ENCODE measurements around the gene DZIP1. TPM values are rescaled to one million over a fixed set of nuclear protein-coding genes. Genes with fewer than 3 reads are reported as not detected.

The DZIP1 gene
- total and polyA plus RNA-seq, 2 of the 13 experiments (the other 11 are each of a cell fraction or from before 2014, with no cell fraction given) = 11.0 to 36.7 TPM

DNA sequence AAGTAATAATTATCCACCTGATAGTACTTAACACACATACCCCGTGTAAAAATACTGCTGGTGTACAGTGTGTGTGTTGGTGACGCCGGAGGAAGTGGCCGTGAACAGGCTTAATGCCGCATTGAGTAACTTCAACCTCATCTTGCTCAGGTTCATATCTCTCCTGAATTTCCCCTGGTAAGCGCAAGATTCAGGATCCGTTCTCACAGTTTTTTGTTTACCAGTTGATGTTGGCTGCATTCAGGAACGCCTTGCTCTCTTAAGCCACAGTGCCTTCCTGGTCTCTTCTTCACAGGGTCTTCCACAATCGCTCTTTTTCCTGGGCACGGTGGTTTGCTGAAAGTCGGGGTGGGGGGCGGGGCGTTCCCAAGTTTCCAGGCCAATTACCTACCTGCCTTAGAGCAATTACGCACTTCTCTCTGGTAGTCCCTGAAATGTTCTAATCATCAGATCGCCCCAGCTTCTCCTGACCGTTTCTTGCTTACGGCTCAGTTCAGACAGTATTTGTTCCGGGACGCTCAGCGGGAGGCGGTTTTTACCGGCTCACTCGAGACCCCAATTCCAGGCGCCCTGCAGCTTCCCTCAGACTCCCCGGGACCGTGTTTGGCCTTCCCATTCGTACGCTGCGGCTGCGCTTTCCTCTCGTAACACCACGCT is 31.7 kb upstream of the DZIP1 start (continued):
- TF ChIP-seq STAT6 (CRISPR knock-in tag; IDR thresholded peaks at IDR 0.05; ENCODE audit: borderline replicate concordance) = no peak
- TF ChIP-seq CREM (IDR thresholded peaks at IDR 0.05) = 0 out of 2 replicates have a peak, but pooled peaks have one; percentile 33
- TF ChIP-seq CREM (CRISPR knock-in tag; IDR thresholded peaks at IDR 0.05) = no peak
- TF ChIP-seq FOXJ3 (CRISPR knock-in tag; IDR thresholded peaks at IDR 0.05; ENCODE audit: borderline replicate concordance) = peak; percentile 9; the same call in 1 of the 2 replicates
- TF ChIP-seq, protein P1, sequence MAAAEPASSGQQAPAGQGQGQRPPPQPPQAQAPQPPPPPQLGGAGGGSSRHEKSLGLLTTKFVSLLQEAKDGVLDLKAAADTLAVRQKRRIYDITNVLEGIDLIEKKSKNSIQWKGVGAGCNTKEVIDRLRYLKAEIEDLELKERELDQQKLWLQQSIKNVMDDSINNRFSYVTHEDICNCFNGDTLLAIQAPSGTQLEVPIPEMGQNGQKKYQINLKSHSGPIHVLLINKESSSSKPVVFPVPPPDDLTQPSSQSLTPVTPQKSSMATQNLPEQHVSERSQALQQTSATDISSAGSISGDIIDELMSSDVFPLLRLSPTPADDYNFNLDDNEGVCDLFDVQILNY (CRISPR knock-in tag; conservative IDR thresholded peaks at IDR 0.05) = no peak
- TF ChIP-seq NRL (CRISPR knock-in tag; IDR thresholded peaks at IDR 0.05; ENCODE audit: borderline replicate concordance) = 0 out of 2 replicates have a peak, but pooled peaks have one; percentile 14
- TF ChIP-seq, protein P2, sequence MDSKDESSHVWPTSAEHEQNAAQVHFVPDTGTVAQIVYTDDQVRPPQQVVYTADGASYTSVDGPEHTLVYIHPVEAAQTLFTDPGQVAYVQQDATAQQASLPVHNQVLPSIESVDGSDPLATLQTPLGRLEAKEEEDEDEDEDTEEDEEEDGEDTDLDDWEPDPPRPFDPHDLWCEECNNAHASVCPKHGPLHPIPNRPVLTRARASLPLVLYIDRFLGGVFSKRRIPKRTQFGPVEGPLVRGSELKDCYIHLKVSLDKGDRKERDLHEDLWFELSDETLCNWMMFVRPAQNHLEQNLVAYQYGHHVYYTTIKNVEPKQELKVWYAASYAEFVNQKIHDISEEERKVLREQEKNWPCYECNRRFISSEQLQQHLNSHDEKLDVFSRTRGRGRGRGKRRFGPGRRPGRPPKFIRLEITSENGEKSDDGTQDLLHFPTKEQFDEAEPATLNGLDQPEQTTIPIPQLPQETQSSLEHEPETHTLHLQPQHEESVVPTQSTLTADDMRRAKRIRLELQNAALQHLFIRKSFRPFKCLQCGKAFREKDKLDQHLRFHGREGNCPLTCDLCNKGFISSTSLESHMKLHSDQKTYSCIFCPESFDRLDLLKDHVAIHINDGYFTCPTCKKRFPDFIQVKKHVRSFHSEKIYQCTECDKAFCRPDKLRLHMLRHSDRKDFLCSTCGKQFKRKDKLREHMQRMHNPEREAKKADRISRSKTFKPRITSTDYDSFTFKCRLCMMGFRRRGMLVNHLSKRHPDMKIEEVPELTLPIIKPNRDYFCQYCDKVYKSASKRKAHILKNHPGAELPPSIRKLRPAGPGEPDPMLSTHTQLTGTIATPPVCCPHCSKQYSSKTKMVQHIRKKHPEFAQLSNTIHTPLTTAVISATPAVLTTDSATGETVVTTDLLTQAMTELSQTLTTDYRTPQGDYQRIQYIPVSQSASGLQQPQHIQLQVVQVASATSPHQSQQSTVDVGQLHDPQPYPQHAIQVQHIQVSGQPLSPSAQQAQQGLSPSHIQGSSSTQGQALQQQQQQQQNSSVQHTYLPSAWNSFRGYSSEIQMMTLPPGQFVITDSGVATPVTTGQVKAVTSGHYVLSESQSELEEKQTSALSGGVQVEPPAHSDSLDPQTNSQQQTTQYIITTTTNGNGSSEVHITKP (CRISPR knock-in tag; IDR thresholded peaks at IDR 0.05; ENCODE audit: low read depth) = no peak; the same call in 1 of the 2 replicates
- no peak for TF ChIP-seq ZSCAN30 (CRISPR knock-in tag; IDR thresholded peaks at IDR 0.05)
- TF ChIP-seq RFX3 (CRISPR knock-in tag; IDR thresholded peaks at IDR 0.05) = no peak
- 0 out of 2 replicates have a peak, but pooled peaks have one; percentile 6 for TF ChIP-seq IRF2 (CRISPR knock-in tag; IDR thresholded peaks at IDR 0.05)
- no peak for TF ChIP-seq CBX5 (CRISPR knock-in tag; IDR thresholded peaks at IDR 0.05; ENCODE audit: borderline replicate concordance)
- no peak for TF ChIP-seq RBM22 (optimal IDR thresholded peaks at IDR 0.05; ENCODE audit: low read length)
- TF ChIP-seq HINFP (CRISPR knock-in tag; IDR thresholded peaks at IDR 0.05; ENCODE audit: low read depth) = no peak
- TF ChIP-seq ZNF124 (CRISPR knock-in tag; IDR thresholded peaks at IDR 0.05) = no peak
- no peak for TF ChIP-seq ZNF333 (CRISPR knock-in tag; IDR thresholded peaks at IDR 0.05; ENCODE audit: borderline replicate concordance)
- TF ChIP-seq, protein P3, sequence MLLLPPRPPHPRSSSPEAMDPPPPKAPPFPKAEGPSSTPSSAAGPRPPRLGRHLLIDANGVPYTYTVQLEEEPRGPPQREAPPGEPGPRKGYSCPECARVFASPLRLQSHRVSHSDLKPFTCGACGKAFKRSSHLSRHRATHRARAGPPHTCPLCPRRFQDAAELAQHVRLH (CRISPR knock-in tag; IDR thresholded peaks at IDR 0.05; ENCODE audit: borderline replicate concordance, low read depth) = peak; percentile 52; the same call in 1 of the 2 replicates
- peak; percentile 47; the same call in 1 of the 2 replicates for TF ChIP-seq CEBPB (IDR thresholded peaks at IDR 0.05; ENCODE audit: borderline replicate concordance, low read depth, low read length)
- TF ChIP-seq, protein P4, sequence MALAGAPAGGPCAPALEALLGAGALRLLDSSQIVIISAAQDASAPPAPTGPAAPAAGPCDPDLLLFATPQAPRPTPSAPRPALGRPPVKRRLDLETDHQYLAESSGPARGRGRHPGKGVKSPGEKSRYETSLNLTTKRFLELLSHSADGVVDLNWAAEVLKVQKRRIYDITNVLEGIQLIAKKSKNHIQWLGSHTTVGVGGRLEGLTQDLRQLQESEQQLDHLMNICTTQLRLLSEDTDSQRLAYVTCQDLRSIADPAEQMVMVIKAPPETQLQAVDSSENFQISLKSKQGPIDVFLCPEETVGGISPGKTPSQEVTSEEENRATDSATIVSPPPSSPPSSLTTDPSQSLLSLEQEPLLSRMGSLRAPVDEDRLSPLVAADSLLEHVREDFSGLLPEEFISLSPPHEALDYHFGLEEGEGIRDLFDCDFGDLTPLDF (CRISPR knock-in tag; IDR thresholded peaks at IDR 0.05) = no peak
- TF ChIP-seq ARHGAP35 (CRISPR knock-in tag; IDR thresholded peaks at IDR 0.05; ENCODE audit: borderline replicate concordance) = no peak

Measured in HepG2 (cell line).